OCI-LY7 (cell line): ENCODE data around the gene TTC16. TPM values are rescaled to one million over a fixed set of nuclear protein-coding genes. Genes with fewer than 3 reads are reported as not detected.

ENCODE experiments used
- BruUV-seq: library from RNA; stranded (reverse); fragments of 400-500 nt; replicated peaks from 2 replicates; lab custom pipeline; 2021; lab: Mats Ljungman, UMichigan
- CTCF ChIA-PET: fragments of 300-600 bp; sonication (Branson Sonifier 250); formaldehyde crosslinking; loops from one replicate; lab custom pipeline; 2022; ENCODE audit warnings: antibody characterized with exemption; ENCODE audit not compliant: unreplicated experiment; lab: Charles Lee
- POLR2A ChIA-PET: fragments of 300-600 bp; sonication (Branson Sonifier 250); formaldehyde crosslinking; loops from one replicate; lab custom pipeline; 2022; ENCODE audit warnings: antibody characterized with exemption; lab: Charles Lee
- DNase-seq: peaks from one replicate; pipeline ENCODE4 v3.0.0-alpha.2; 2015; ENCODE audit warnings: low spot score
- H2AFZ ChIP-seq: fragments of 200-600 bp; sonication (generic), shearing (Covaris generic); 2 replicates; pipeline ENCODE4 v1.6.1; 2014; ENCODE audit warnings: mild to moderate bottlenecking, antibody characterized with exemption, low read length, moderate library complexity
- H3K27ac ChIP-seq: fragments of 200-600 bp; sonication (generic); 2 replicates; pipeline ENCODE4 v1.5.1; 2014; ENCODE audit warnings: mixed run types, low read depth, mild to moderate bottlenecking, moderate library complexity, low read length, inconsistent platforms; ENCODE audit not compliant: poor library complexity, severe bottlenecking
- H3K36me3 ChIP-seq: fragments of 200-600 bp; sonication (generic); 2 replicates; pipeline ENCODE4 v1.6.1; 2014; ENCODE audit warnings: mild to moderate bottlenecking, antibody characterized with exemption, low read length, moderate library complexity, mixed read lengths; ENCODE audit not compliant: insufficient read depth
- H3K4me1 ChIP-seq: fragments of 200-600 bp; sonication (generic); 2 replicates; pipeline ENCODE4 v1.5.1; 2014; ENCODE audit warnings: mild to moderate bottlenecking, low read length; ENCODE audit not compliant: insufficient read depth, poor library complexity, severe bottlenecking
- H3K4me2 ChIP-seq: fragments of 200-600 bp; sonication (generic); 2 replicates; pipeline ENCODE4 v1.6.1; 2014; ENCODE audit warnings: mild to moderate bottlenecking, low read length
- H3K4me3 ChIP-seq: fragments of 200-600 bp; sonication (generic); 2 replicates; pipeline ENCODE4 v1.5.1; 2014; ENCODE audit warnings: mild to moderate bottlenecking, low read depth, low read length; ENCODE audit not compliant: poor library complexity, severe bottlenecking
- H3K79me2 ChIP-seq: fragments of 200-600 bp; sonication (generic); 2 replicates; pipeline ENCODE4 v1.6.1; 2016; ENCODE audit warnings: low read depth, mild to moderate bottlenecking, low read length, moderate library complexity, mixed read lengths; ENCODE audit not compliant: insufficient read depth
- H3K9me2 ChIP-seq: fragments of 200-600 bp; sonication (generic); 2 replicates; pipeline ENCODE4 v1.6.1; 2016; ENCODE audit warnings: mild to moderate bottlenecking, low read length, mixed read lengths; ENCODE audit not compliant: insufficient read depth
- H3K9me3 ChIP-seq: fragments of 200-600 bp; sonication (generic); 2 replicates; pipeline ENCODE4 v1.6.1; 2014; ENCODE audit warnings: mild to moderate bottlenecking, mixed run types, low read length, mixed read lengths
- H4K20me1 ChIP-seq: fragments of 200-600 bp; sonication (generic); 2 replicates; pipeline ENCODE4 v1.6.1; 2014; ENCODE audit warnings: mild to moderate bottlenecking, antibody characterized with exemption, low read length, moderate library complexity, mixed read lengths; ENCODE audit not compliant: insufficient read depth
- CTCF ChIP-seq: fragments of 200-600 bp; sonication (generic); conservative IDR thresholded peaks from 2 replicates; pipeline ENCODE4 v1.5.1; 2014; ENCODE audit warnings: mild to moderate bottlenecking, antibody characterized with exemption, low read length, moderate library complexity, mixed read lengths
- EZH2phosphoT487 ChIP-seq: fragments of 200-600 bp; sonication (generic); IDR thresholded peaks from 2 replicates; pipeline ENCODE4 v1.6.1; 2018; ENCODE audit warnings: low read depth, borderline replicate concordance, mild to moderate bottlenecking, mixed run types, antibody characterized with exemption, low read length, moderate library complexity, mixed read lengths
- intact Hi-C: fragments of 100-400 bp; cut with micrococcal nuclease; formaldehyde crosslinking; loops from one replicate; pipeline ENCODE4 v1.10.0; 2022; ENCODE audit not compliant: unreplicated experiment
- total RNA-seq, 2 experiments: library from RNA; depleted of rRNA in 1 of 2; stranded (reverse); fragments of >200 nt in 1 of 2; shearing (Covaris generic) in 1 of 2; gene quantifications; 2 replicates each; pipeline ENCODE4 v1.2.3, GENCODE V29; 2014 to 2022

The TTC16 gene
- total RNA-seq, 2 experiments from 2014 or later: not detected

GRCh38 chr9:127714020-127714750 is 1.7 kb upstream of the TTC16 start:
- peaks cover 19% of the 10 kb centered on the region for H3K4me1 ChIP-seq
- no peaks in the 10 kb centered on the region for H3K36me3 ChIP-seq
- TF ChIP-seq EZH2phosphoT487 (no peak), CTCF (no peak)
- H3K4me3 ChIP-seq: peak overlapping the region; percentile 72
- ChIA-PET POLR2A (interaction anchor here (1.1 kb wide), 1 partner anchor 15 kb away, joined by 3 read pairs; no protein-coding TSS in a partner anchor), CTCF (no interaction called here)
- no peaks in the 10 kb centered on the region for H3K9me2 ChIP-seq
- intact Hi-C loops: no loop called here
- BruUV-seq: no TSS peak
- no peaks in the 10 kb centered on the region for H3K79me2 ChIP-seq
- no peak overlapping the region for H3K27ac ChIP-seq
- peak overlapping the region; percentile 92 for H3K4me2 ChIP-seq
- H3K9me3 ChIP-seq: no peaks in the 10 kb centered on the region
- H4K20me1 ChIP-seq: no peaks in the 10 kb centered on the region; the same call in 1 of the 2 replicates
- no peak overlapping the region for H2AFZ ChIP-seq
- DNase-seq: no peak

DNA sequence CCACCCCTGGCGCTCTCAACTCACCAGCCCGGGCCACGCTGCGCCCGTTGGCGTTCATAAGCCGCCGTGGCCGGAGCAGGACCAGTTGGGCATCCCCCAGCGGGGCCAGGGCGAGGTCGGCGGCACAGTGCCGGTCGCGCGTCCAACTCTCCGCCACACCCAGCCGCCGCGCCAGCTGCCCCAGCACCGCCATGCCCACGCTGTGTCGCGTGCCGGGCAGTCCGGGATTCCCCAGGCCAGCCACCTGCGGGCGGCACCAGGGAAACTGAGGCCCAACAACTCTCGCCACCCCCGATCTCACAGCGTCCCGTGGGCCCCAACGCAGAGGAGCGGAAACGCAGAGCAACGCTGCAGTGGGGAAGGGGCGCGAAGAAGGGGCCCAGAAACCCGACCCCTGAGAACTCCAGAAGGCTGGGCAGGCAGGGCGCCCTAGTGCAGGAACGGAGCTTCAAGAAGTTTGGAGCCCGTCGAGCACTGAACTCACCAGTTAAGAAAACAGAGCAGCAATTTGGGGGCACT is 869 bp upstream of the TTC16 start:
- H3K4me1 ChIP-seq: peaks cover 27% of the 10 kb centered on the region
- no peak overlapping the region for H3K27ac ChIP-seq
- H3K79me2 ChIP-seq: no peaks in the 10 kb centered on the region
- peak overlapping the region; percentile 72 for H3K4me3 ChIP-seq
- no TSS peak for BruUV-seq
- no peaks in the 10 kb centered on the region for H3K9me2 ChIP-seq
- H3K36me3 ChIP-seq: no peaks in the 10 kb centered on the region
- H3K9me3 ChIP-seq: no peaks in the 10 kb centered on the region
- peak overlapping the region; percentile 92 for H3K4me2 ChIP-seq
- intact Hi-C loops: no loop called here
- CTCF ChIA-PET: no interaction called here
- POLR2A ChIA-PET: interaction anchor here (0.6 to 1.1 kb wide), 3 partner anchors 10 to 66 kb away, joined by 3 read pairs; no protein-coding TSS in a partner anchor
- no peaks in the 10 kb centered on the region; the same call in 1 of the 2 replicates for H4K20me1 ChIP-seq
- TF ChIP-seq CTCF: no peak
- TF ChIP-seq EZH2phosphoT487: no peak
- peak overlapping the region; percentile 59 for H2AFZ ChIP-seq
- no peak for DNase-seq

DNA sequence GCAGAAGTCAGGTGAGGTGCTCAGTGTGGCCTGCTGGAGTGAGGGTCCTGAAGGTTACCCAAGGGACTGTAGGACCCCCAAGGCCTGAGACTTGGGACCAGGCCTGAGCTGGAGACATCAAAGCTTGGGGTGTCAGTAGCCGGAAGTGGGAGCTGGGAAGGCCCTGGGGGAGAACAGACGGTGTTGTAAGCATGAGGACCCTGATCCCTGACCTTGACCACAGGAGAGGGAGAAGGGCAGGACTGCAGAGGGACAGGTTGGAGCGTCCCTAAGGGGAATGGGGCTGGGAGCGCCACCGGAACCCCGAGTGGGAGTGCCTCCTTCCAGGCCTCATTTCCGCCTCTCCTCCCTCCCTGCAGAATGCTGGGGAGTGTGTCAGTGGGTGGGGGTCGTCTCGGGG is 533 bp downstream of the TTC16 start:
- no TSS peak for BruUV-seq
- Histone ChIP-seq H3K4me3 (peak overlapping the region; percentile 72), H3K9me2 (no peaks in the 10 kb centered on the region), H3K79me2 (no peaks in the 10 kb centered on the region), H3K4me1 (peaks cover 23% of the 10 kb centered on the region), H4K20me1 (no peaks in the 10 kb centered on the region; the same call in 1 of the 2 replicates), H3K9me3 (no peaks in the 10 kb centered on the region), H2AFZ (peak overlapping the region; percentile 59; the same call in 1 of the 2 replicates), H3K4me2 (peak overlapping the region; percentile 92), H3K27ac (no peak overlapping the region), H3K36me3 (no peaks in the 10 kb centered on the region)
- CTCF ChIA-PET: no interaction called here
- POLR2A ChIA-PET: no interaction called here
- intact Hi-C loops: no loop called here
- no peak for TF ChIP-seq EZH2phosphoT487
- no peak for TF ChIP-seq CTCF
- no peak for DNase-seq
